NT2/D1 (cell line): ENCODE data around the gene SLC10A1.
"Not testable (repeated sequence)": the region's sequence is repeated elsewhere in the genome, so short reads cannot be mapped to it uniquely, and the experiment has no call there.

Source experiments
- DNase-seq: peaks from one replicate; pipeline ENCODE4 v3.0.0-alpha.2; 2011; ENCODE audit warnings: low read depth, low spot score
- H3K27me3 ChIP-seq: 2 replicates; pipeline ENCODE4 v1.6.0; 2011; ENCODE audit warnings: mild to moderate bottlenecking; ENCODE audit not compliant: insufficient read length, insufficient read depth
- H3K36me3 ChIP-seq: 2 replicates; pipeline ENCODE4 v1.6.1; 2011; ENCODE audit warnings: mild to moderate bottlenecking, low read length, mixed read lengths; ENCODE audit not compliant: insufficient read depth, insufficient read length
- H3K4me1 ChIP-seq: 2 replicates; pipeline ENCODE4 v1.5.1; 2011; ENCODE audit not compliant: insufficient read depth, insufficient read length
- H3K4me3 ChIP-seq: 2 replicates; pipeline ENCODE4 v1.5.1; 2011; ENCODE audit warnings: low read depth; ENCODE audit not compliant: insufficient read length
- H3K9ac ChIP-seq: 2 replicates; pipeline ENCODE4 v1.6.0; 2011; ENCODE audit warnings: low read depth; ENCODE audit not compliant: insufficient read length
- H3K9me3 ChIP-seq: 2 replicates; pipeline ENCODE4 v1.5.1; 2011; ENCODE audit warnings: mild to moderate bottlenecking, low read length; ENCODE audit not compliant: insufficient read depth
- SUZ12 ChIP-seq: IDR thresholded peaks from 2 replicates; pipeline ENCODE4 v1.6.1; 2011; ENCODE audit not compliant: insufficient read length, insufficient read depth; ENCODE audit errors: extremely low read depth
- YY1 ChIP-seq: IDR thresholded peaks from 2 replicates; pipeline ENCODE4 v1.6.1; 2011; ENCODE audit not compliant: insufficient read length, insufficient read depth
- ZNF274 ChIP-seq: IDR thresholded peaks from 2 replicates; pipeline ENCODE4 v1.6.1; 2011; ENCODE audit warnings: mild to moderate bottlenecking, low read depth, low read length

SLC10A1 gene

GRCh38 chr14:69754487-69754886, 42.6 kb downstream of the SLC10A1 start:
- H3K27me3 ChIP-seq: no peaks in the 10 kb centered on the region
- H3K4me3 ChIP-seq: no peak overlapping the region
- no peak for TF ChIP-seq YY1
- no peak for TF ChIP-seq ZNF274
- TF ChIP-seq SUZ12: no peak
- H3K9ac ChIP-seq: no peak overlapping the region
- H3K36me3 ChIP-seq: no peaks in the 10 kb centered on the region
- no peaks in the 10 kb centered on the region for H3K9me3 ChIP-seq
- no peaks in the 10 kb centered on the region for H3K4me1 ChIP-seq
- DNase-seq: no peak

GRCh38 chr14:69753860-69754259, 43.2 kb downstream of the SLC10A1 start:
- Histone ChIP-seq H3K4me1 (no peaks in the 10 kb centered on the region), H3K9me3 (no peaks in the 10 kb centered on the region), H3K27me3 (no peaks in the 10 kb centered on the region), H3K9ac (no peak overlapping the region), H3K36me3 (no peaks in the 10 kb centered on the region), H3K4me3 (no peak overlapping the region)
- no peak for DNase-seq
- TF ChIP-seq ZNF274 (no peak), SUZ12 (no peak), YY1 (no peak)

GRCh38 chr14:69752773-69753172, 44.3 kb downstream of the SLC10A1 start:
- H3K36me3 ChIP-seq: no peaks in the 10 kb centered on the region
- no peak overlapping the region for H3K4me3 ChIP-seq
- DNase-seq: no peak
- TF ChIP-seq ZNF274 (no peak), YY1 (no peak), SUZ12 (no peak)
- H3K4me1 ChIP-seq: no peaks in the 10 kb centered on the region
- no peaks in the 10 kb centered on the region for H3K9me3 ChIP-seq
- no peaks in the 10 kb centered on the region for H3K27me3 ChIP-seq
- H3K9ac ChIP-seq: no peak overlapping the region

- DNase-seq: no peak
- Histone ChIP-seq H3K4me1 (no peaks in the 10 kb centered on the region), H3K27me3 (no peaks in the 10 kb centered on the region), H3K36me3 (no peaks in the 10 kb centered on the region), H3K9me3 (no peaks in the 10 kb centered on the region), H3K9ac (no peak overlapping the region), H3K4me3 (no peak overlapping the region)
- no peak for TF ChIP-seq ZNF274
- TF ChIP-seq YY1: no peak
- no peak for TF ChIP-seq SUZ12
Observed at GRCh38 chr14:69750495-69750894, 46.5 kb downstream of the SLC10A1 start.

GRCh38 chr14:69749956-69750355, 47.1 kb downstream of the SLC10A1 start:
- DNase-seq: no peak
- no peaks in the 10 kb centered on the region for H3K27me3 ChIP-seq
- no peak overlapping the region for H3K4me3 ChIP-seq
- no peak overlapping the region for H3K9ac ChIP-seq
- H3K9me3 ChIP-seq: 0 out of 2 replicates have a peak, but pooled peaks cover under 1% of the 10 kb centered on the region
- H3K4me1 ChIP-seq: no peaks in the 10 kb centered on the region
- no peaks in the 10 kb centered on the region for H3K36me3 ChIP-seq
- TF ChIP-seq YY1: no peak
- TF ChIP-seq SUZ12: no peak
- TF ChIP-seq ZNF274: no peak

- DNase-seq: no peak
- no peak overlapping the region for H3K4me3 ChIP-seq
- H3K27me3 ChIP-seq: no peaks in the 10 kb centered on the region
- no peaks in the 10 kb centered on the region for H3K4me1 ChIP-seq
- H3K9me3 ChIP-seq: peaks cover 27% of the 10 kb centered on the region
- no peak overlapping the region for H3K9ac ChIP-seq
- H3K36me3 ChIP-seq: no peaks in the 10 kb centered on the region
- no peak for TF ChIP-seq SUZ12
- TF ChIP-seq YY1: no peak
Observed at GRCh38 chr14:69741055-69741454, 56.0 kb downstream of the SLC10A1 start.

- not testable (repeated sequence) for DNase-seq, H3K36me3 ChIP-seq, H3K9ac ChIP-seq, H3K4me1 ChIP-seq, H3K4me3 ChIP-seq, H3K27me3 ChIP-seq, H3K9me3 ChIP-seq
Observed at GRCh38 chr14:69736405-69736804, 60.6 kb downstream of the SLC10A1 start.

- H3K36me3 ChIP-seq, DNase-seq, H3K4me3 ChIP-seq, H3K9ac ChIP-seq, H3K27me3 ChIP-seq, H3K4me1 ChIP-seq, H3K9me3 ChIP-seq: not testable (repeated sequence)
Observed at GRCh38 chr14:69731919-69732598, 65.0 kb downstream of the SLC10A1 start.
